Measurements from ENCODE around the gene PTPRD.

Gene PTPRD

GRCh38 chr9:8337834-8338766 lies 2274.7 kb downstream of the PTPRD start:
- DNase-seq, result no peak

GRCh38 chr9:8332871-8333270 lies 2279.9 kb downstream of the PTPRD start:
- DNase-seq, result no peak

GRCh38 chr9:8332331-8332650 lies 2280.5 kb downstream of the PTPRD start:
- no peak for DNase-seq

GRCh38 chr9:8331507-8332330 lies 2281.1 kb downstream of the PTPRD start:
- no peak for DNase-seq

- DNase-seq, result peak; percentile 10
Measured at GRCh38 chr9:8329561-8330283, 2283.1 kb downstream of the PTPRD start.

GRCh38 chr9:8315211-8315610 lies 2297.6 kb downstream of the PTPRD start:
- no peak for DNase-seq

GRCh38 chr9:8309258-8309657 lies 2303.5 kb downstream of the PTPRD start:
- DNase-seq, result no peak

- DNase-seq, result no peak
Measured at GRCh38 chr9:8304720-8305119, 2308.1 kb downstream of the PTPRD start.

GRCh38 chr9:8301296-8301695 lies 2311.5 kb downstream of the PTPRD start:
- no peak for DNase-seq

GRCh38 chr9:8297047-8297446 lies 2315.8 kb downstream of the PTPRD start:
- no peak for DNase-seq

- DNase-seq, result no peak
Measured at GRCh38 chr9:8292657-8293056, 2320.1 kb downstream of the PTPRD start.

- DNase-seq, result no peak
Measured at GRCh38 chr9:8289681-8290080, 2323.1 kb downstream of the PTPRD start.

- DNase-seq, result no peak
Measured at GRCh38 chr9:8287970-8288369, 2324.8 kb downstream of the PTPRD start.

GRCh38 chr9:8287501-8287900 lies 2325.3 kb downstream of the PTPRD start:
- no peak for DNase-seq

- no peak for DNase-seq
Measured at GRCh38 chr9:8284884-8285283, 2327.9 kb downstream of the PTPRD start.

- no peak for DNase-seq
Measured at GRCh38 chr9:8282535-8282934, 2330.3 kb downstream of the PTPRD start.

GRCh38 chr9:8280811-8281210 lies 2332.0 kb downstream of the PTPRD start:
- DNase-seq, result no peak

- no peak for DNase-seq
Measured at GRCh38 chr9:8278048-8278447, 2334.8 kb downstream of the PTPRD start.

GRCh38 chr9:8270235-8270634 lies 2342.6 kb downstream of the PTPRD start:
- no peak for DNase-seq

GRCh38 chr9:8268881-8269280 lies 2343.9 kb downstream of the PTPRD start:
- no peak for DNase-seq

GRCh38 chr9:8268216-8268878 lies 2344.5 kb downstream of the PTPRD start:
- no peak for DNase-seq

GRCh38 chr9:8267636-8268035 lies 2345.2 kb downstream of the PTPRD start:
- no peak for DNase-seq

GRCh38 chr9:8266861-8267260 lies 2345.9 kb downstream of the PTPRD start:
- no peak for DNase-seq

Measured in inflammatory macrophage treated with lipopolysaccharide for 4 hours (primary cell).